Ishikawa (cell line): ENCODE measurements around the gene DNAH3.

Source experiments
- CEBPB ChIP-seq: IDR thresholded peaks from 2 replicates; pipeline ENCODE4 v1.6.1; 2012
- CREB1 ChIP-seq: IDR thresholded peaks from 2 replicates; pipeline ENCODE4 v1.6.1; 2012; ENCODE audit warnings: low read depth
- EGR1 ChIP-seq: IDR thresholded peaks from 2 replicates; pipeline ENCODE4 v1.6.1; 2012
- EP300 ChIP-seq: IDR thresholded peaks from 2 replicates; pipeline ENCODE4 v1.6.1; 2012; ENCODE audit warnings: borderline replicate concordance
- FOXM1 ChIP-seq: IDR thresholded peaks from 2 replicates; pipeline ENCODE4 v1.6.1; 2012; ENCODE audit warnings: low read depth, borderline replicate concordance
- NFIC ChIP-seq: IDR thresholded peaks from 2 replicates; pipeline ENCODE4 v1.6.1; 2012
- RAD21 ChIP-seq: IDR thresholded peaks from 2 replicates; pipeline ENCODE4 v1.6.1; 2012; ENCODE audit warnings: low read depth
- REST ChIP-seq: IDR thresholded peaks from 2 replicates; pipeline ENCODE4 v1.6.1; 2012; ENCODE audit warnings: low read depth, mild to moderate bottlenecking
- TAF1 ChIP-seq: IDR thresholded peaks from 2 replicates; pipeline ENCODE4 v1.6.1; 2012; ENCODE audit warnings: low read depth, mild to moderate bottlenecking
- TCF12 ChIP-seq: IDR thresholded peaks from 2 replicates; pipeline ENCODE4 v1.6.1; 2012; ENCODE audit warnings: low read depth
- TEAD4 ChIP-seq: IDR thresholded peaks from 2 replicates; pipeline ENCODE4 v1.6.1; 2012
- YY1 ChIP-seq: IDR thresholded peaks from 2 replicates; pipeline ENCODE4 v1.6.1; 2012; ENCODE audit warnings: low read depth
- ZBTB7A ChIP-seq: IDR thresholded peaks from 2 replicates; pipeline ENCODE4 v1.6.1; 2012; ENCODE audit warnings: low read depth
- TF ChIP-seq, protein P1 (sequence below): IDR thresholded peaks from 2 replicates; pipeline ENCODE4 v1.6.1; 2012
- TF ChIP-seq, protein P2 (sequence below): IDR thresholded peaks from 2 replicates; pipeline ENCODE4 v1.6.1; 2012

The DNAH3 gene

GRCh38 chr16:20894388-20894787, 256.3 kb downstream of the DNAH3 start:
- TF ChIP-seq CREB1 (no peak), YY1 (no peak), NFIC (no peak), TAF1 (no peak)

DNA sequence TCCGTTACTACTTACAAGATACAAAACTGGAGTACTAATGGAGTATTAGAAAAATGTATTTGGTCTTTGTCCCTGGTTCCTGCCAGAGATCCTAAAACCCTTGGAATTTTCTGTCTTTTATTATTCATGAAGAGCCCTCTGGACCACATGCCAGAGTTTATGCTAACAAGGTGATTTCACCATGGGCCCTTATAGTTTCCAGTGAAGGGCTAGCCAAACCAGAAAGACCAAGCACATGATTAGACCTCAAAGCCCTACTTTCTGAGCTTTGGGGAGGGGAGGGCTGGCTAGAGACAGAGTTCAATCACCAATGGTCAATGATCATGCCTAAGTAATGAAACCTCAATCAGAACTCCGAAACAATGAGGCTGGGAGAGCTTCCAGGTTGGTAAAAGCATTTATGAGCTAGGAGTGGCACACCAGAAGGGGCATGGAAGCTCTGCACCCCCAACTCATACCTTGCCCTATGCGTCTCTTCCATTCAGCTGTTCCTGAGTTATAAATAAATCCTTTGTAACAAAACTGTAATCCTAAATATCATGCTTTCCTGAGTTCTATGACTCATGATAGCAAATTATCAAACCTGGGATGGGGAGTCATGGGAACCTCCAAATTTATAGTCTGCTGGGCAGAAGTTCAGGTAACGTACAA, 260.9 kb downstream of the DNAH3 start:
- TF ChIP-seq RAD21 (no peak), ZBTB7A (no peak), YY1 (no peak), FOXM1 (no peak), NFIC (no peak), REST (no peak), TCF12 (no peak), TEAD4 (no peak)
- TF ChIP-seq, protein P1, sequence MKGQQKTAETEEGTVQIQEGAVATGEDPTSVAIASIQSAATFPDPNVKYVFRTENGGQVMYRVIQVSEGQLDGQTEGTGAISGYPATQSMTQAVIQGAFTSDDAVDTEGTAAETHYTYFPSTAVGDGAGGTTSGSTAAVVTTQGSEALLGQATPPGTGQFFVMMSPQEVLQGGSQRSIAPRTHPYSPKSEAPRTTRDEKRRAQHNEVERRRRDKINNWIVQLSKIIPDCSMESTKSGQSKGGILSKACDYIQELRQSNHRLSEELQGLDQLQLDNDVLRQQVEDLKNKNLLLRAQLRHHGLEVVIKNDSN, result no peak
- TF ChIP-seq, protein P2, sequence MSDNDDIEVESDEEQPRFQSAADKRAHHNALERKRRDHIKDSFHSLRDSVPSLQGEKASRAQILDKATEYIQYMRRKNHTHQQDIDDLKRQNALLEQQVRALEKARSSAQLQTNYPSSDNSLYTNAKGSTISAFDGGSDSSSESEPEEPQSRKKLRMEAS, result no peak

DNA sequence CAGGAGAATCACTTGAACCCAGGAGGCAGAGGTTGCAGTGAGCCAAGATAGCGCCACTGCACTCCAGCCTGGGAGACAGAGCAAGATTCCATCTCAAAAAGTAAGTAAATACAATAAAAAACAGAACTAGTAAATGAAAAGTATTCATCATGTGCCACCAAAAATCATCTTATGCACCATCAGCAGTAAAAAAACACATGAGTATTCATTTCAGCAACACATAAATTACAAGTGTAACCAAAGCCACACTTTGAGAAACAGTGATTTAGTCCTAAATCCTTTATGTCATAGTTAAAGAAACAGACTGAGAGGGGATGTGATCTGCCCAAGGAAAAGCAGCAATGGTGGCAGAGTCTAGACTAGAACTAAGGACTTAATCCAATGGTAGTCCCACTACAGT, 263.4 kb downstream of the DNAH3 start:
- TF ChIP-seq YY1 (no peak), RAD21 (no peak), FOXM1 (no peak), TEAD4 (no peak), REST (no peak), CREB1 (no peak), TAF1 (no peak), NFIC (no peak), EGR1 (no peak), CEBPB (no peak), TCF12 (no peak), EP300 (no peak), ZBTB7A (no peak)
- TF ChIP-seq, protein P2, result no peak
- TF ChIP-seq, protein P1, result no peak

DNA sequence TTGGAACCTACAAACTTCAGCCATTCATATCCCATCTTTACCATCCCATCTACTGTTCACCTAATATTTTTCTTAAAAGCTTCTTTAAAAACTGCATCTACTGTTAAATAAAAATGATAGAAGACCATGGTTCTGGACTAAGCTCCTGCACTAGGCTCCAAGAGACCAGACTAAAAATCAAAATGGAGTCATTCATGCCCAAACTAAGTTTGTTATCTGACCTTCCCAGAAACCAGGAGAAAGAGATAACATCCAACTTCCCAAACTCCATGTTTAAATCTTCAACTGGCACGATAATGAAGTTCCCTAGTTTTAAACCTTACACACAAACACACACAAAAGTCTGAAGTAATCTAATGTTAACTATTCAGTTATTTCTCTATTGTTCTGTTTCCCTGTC, 264.3 kb downstream of the DNAH3 start:
- TF ChIP-seq NFIC, result no peak
- no peak for TF ChIP-seq TCF12

DNA sequence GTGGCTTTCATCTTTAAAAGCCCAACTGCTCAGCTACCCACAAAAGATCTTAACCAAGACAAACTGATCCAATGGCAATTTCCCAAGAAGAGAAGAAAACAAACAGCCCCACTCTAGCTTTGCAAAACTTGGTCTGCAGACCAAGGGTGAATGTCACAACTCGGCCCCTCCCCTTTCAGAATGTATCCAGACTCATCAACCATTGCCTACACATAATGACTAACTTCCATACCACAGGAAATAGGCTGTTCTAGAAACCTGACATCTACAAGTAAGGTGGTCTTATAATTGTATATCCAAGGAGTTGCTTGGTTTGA, 266.4 kb downstream of the DNAH3 start:
- TF ChIP-seq CEBPB, result no peak
- TF ChIP-seq, protein P2, result no peak
- no peak for TF ChIP-seq TEAD4
- no peak for TF ChIP-seq TCF12
- TF ChIP-seq CREB1, result no peak
- TF ChIP-seq, protein P1, result no peak
- no peak for TF ChIP-seq FOXM1
- TF ChIP-seq YY1, result no peak
- no peak for TF ChIP-seq REST
- TF ChIP-seq EP300, result no peak
- no peak for TF ChIP-seq EGR1
- TF ChIP-seq ZBTB7A, result no peak
- no peak for TF ChIP-seq NFIC
- no peak for TF ChIP-seq RAD21
- no peak for TF ChIP-seq TAF1
